Measurements from ENCODE around the gene CMC2.

GRCh38 chr16:80973991-80974390 is 32.7 kb downstream of the CMC2 start:
- TF ChIP-seq CTCF (IDR thresholded peaks at IDR 0.05) = no peak
- TF ChIP-seq POLR2AphosphoS5 (IDR thresholded peaks at IDR 0.05; ENCODE audit: low read depth, low read length) = no peak
- no peak for TF ChIP-seq SIN3A (IDR thresholded peaks at IDR 0.05; ENCODE audit: borderline replicate concordance, insufficient read depth, low read depth, low read length)
- no peak for TF ChIP-seq REST (IDR thresholded peaks at IDR 0.05; ENCODE audit: insufficient read depth in 1 of 2, low read depth in 2 of 2, low read length in 1 of 2)
- no peak for TF ChIP-seq TCF7L2 (IDR thresholded peaks at IDR 0.05; ENCODE audit: low read depth, low read length)

All from Panc1 (cell line).